Motor neuron (in vitro differentiated cells): Measurements from ENCODE around the gene INPP5F. TPM values are rescaled to one million over a fixed set of nuclear protein-coding genes. Genes with fewer than 3 reads are reported as not detected.
"Not testable (repeated sequence)": the region's sequence is repeated elsewhere in the genome, so short reads cannot be mapped to it uniquely, and the experiment has no call there.

Source experiments
- ATAC-seq, 8 experiments: fragments of 200-7000 bp; cut with Tn5 transposase; replicated peaks in 6 of 8; 2 replicates each; pipeline ENCODE4 v1.8.0; 2021; ENCODE audit warnings: mild to moderate bottlenecking in 8 of 8, moderate library complexity in 8 of 8
- H3K27ac ChIP-seq, 2 donors: fragments of 250-450 bp; sonication (Bioruptor Pico); 2 replicates each; pipeline ENCODE4 v1.9.0; 2021; ENCODE audit warnings: antibody characterized with exemption in 2 of 2, mild to moderate bottlenecking in 2 of 2, moderate library complexity in 1 of 2
- H3K4me1 ChIP-seq, 2 donors: fragments of 250-450 bp; sonication (Bioruptor Pico); replicated peaks in 1 of 2; 2 replicates each; pipeline ENCODE4 v1.6.1; 2021; ENCODE audit warnings: antibody characterized with exemption in 2 of 2, mild to moderate bottlenecking in 2 of 2, moderate library complexity in 1 of 2
- H3K4me3 ChIP-seq, 5 donors: fragments of 250-450 bp; sonication (Bioruptor Pico); 2 replicates each; pipeline ENCODE4 v1.9.0; 2021; ENCODE audit warnings: antibody characterized with exemption in 5 of 5, mild to moderate bottlenecking in 5 of 5, moderate library complexity in 4 of 5
- WGBS, 10 experiments: fragments of 450-650 bp; shearing (Covaris generic); methylation state at CpG; one replicate each; pipeline ENCODE4 v1.0.0; 2022; 5-methylcytosine and 5-hydroxymethylcytosine counted together
- in situ Hi-C, 9 experiments: fragments of 400-800 bp; cut with MboI; loops; one replicate each; pipeline ENCODE4 v1.15.0; 2021; ENCODE audit warnings: low sequenced_read_pairs in 9 of 9, low pct_unique_long_range_greater_than_20kb in 2 of 9; ENCODE audit not compliant: unreplicated experiment in 9 of 9
- total RNA-seq, 8 experiments: library from RNA; unstranded; fragments of 300-600 nt; gene quantifications; 2 replicates each; pipeline versions ENCODE4 v1.2.3 to v1.2.4, GENCODE V29; 2022

The INPP5F gene
- total RNA-seq, 8 experiments from 2014 or later, result 5.1 to 119 (median 59.5) TPM

DNA sequence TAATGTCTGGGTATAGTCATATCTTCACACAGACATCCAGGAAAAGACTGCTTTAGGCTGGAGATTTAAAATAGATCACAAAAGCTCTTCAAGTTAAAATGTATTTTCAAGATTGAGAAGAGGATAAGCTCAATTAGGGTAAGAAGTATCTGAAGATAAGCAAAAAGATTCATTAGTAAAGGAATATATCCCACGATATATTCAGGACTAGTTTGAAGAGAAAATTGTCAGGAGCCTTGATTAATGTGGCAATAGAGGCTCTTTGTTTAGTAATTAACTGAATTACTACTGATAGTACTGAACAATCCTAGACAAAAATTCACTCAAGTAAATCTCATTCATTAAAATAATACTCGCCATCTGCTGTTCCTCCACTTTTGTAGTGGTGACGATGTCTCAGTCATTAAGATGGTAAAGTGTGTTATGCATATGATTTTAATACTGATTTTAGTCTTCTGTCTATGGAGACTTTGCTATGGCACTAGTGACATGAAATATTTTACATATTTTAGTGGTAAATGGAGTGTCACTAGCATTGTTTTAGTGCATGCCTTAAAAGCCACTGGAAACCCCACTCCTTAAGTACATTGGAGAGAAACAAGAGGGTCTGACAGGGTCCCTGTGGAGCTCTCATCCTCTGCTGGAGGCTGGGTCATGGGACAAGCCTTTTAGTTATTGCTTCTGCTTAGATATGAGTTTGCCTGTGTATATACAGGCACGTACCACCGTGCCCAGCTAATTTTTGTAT, 32.8 kb downstream of the INPP5F start:
- Histone ChIP-seq H3K4me1 (peaks cover 0 to 11% of the 10 kb centered on the region in 2 donors), H3K4me3 (no peak overlapping the region), H3K27ac (no peak overlapping the region)
- WGBS, 10 experiments, result 75 to 100% (median 91%) methylated on average over 1 to 5 of the region's 5 CpGs; no CpG with 5 or more reads in 1 of the 10 experiments
- no peak for ATAC-seq
- in situ Hi-C loops, result loop anchor here in 1 of 9 experiments (25.0 kb wide), 1 partner anchor 104 kb away; the partner anchor contains the start of gene MCMBP

DNA sequence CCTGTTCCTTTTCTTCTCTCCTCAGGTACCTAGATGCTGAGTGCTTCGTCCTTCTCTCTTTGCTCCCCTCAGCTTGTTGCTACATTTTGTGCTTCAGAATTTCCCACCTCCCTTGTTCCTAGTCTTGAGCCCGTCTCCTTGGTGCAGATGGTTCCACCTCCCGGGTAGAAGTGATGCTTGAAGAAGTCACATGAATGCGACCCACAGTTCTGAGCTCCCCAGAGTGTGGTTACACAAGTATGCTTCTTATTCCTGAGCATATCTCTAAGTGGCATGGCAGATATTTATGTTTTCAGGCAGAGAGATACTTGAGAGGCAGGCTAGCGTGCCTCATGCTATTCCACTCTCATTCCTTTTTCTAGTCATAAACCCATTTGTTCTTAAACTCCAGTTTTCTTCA, 34.0 kb downstream of the INPP5F start:
- in situ Hi-C loops, result loop anchor here in 1 of 9 experiments (25.0 kb wide), 1 partner anchor 102 kb away; the partner anchor contains the start of gene MCMBP
- H3K4me1 ChIP-seq, result peaks cover 0 to 2% of the 10 kb centered on the region in 2 donors
- 75 to 100% (median 98%) methylated on average over 1 to 4 of the region's 5 CpGs; no CpG with 5 or more reads in 2 of the 10 experiments for WGBS, 10 experiments
- no peak overlapping the region for H3K4me3 ChIP-seq
- H3K27ac ChIP-seq, result no peak overlapping the region
- no peak for ATAC-seq

DNA sequence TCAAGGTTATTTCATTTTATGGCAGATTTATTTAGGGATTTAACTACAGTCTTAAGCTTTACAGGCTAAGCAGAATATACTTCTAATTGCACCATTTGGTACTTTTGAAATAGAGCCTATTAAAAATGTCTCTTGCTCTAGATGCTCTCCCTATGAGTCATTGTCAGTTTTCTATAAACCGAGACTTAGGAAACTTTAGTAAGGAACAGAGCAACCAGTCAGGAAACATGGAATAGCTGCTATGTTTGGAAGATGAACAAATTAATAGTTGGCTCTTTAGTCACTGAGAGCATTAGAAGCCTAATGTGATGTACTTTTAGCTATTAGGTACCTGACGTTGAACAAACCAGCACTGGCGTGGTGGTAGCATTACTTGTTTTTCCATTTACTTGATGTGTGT, 35.3 kb downstream of the INPP5F start:
- in situ Hi-C loops, result loop anchor here in 1 of 9 experiments (25.0 kb wide), 1 partner anchor 101 kb away; the partner anchor contains the start of gene MCMBP
- WGBS, 10 experiments, result 29 to 100% (median 82%) methylated on average over 1 to 3 of the region's 3 CpGs; no CpG with 5 or more reads in 2 of the 10 experiments
- peak in 2 of 8 experiments; percentile 31 to 57 for ATAC-seq
- Histone ChIP-seq H3K4me3 (no peak overlapping the region), H3K27ac (no peak overlapping the region), H3K4me1 (no peaks in the 10 kb centered on the region)

DNA sequence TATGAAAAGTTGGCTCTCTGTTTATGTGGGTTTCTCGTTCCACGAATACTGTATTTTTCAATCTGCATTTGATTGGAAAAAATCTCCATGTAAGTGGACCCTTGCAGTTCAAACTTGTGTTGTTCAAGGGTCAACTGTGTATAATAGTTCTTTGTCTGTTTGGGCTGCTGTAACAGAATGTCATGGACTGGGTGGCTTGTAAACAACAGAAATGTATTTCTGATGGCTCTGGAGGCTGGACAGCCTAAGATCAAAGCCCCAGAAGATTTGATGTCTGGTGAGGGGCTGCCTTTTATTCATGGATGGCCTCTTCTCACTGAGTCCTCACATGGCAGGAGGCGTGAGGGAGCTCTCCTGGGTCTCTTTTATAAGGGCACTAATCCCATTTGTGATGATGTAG, 36.2 kb downstream of the INPP5F start:
- in situ Hi-C loops, result loop anchor here in 1 of 9 experiments (25.0 kb wide), 1 partner anchor 100 kb away; the partner anchor contains the start of gene MCMBP
- Histone ChIP-seq H3K27ac (no peak overlapping the region), H3K4me3 (no peak overlapping the region), H3K4me1 (no peaks in the 10 kb centered on the region)
- WGBS, 10 experiments, result 18 to 100% (median 84%) methylated on average over 1 to 3 of the region's 3 CpGs; no CpG with 5 or more reads in 2 of the 10 experiments
- no peak for ATAC-seq

DNA sequence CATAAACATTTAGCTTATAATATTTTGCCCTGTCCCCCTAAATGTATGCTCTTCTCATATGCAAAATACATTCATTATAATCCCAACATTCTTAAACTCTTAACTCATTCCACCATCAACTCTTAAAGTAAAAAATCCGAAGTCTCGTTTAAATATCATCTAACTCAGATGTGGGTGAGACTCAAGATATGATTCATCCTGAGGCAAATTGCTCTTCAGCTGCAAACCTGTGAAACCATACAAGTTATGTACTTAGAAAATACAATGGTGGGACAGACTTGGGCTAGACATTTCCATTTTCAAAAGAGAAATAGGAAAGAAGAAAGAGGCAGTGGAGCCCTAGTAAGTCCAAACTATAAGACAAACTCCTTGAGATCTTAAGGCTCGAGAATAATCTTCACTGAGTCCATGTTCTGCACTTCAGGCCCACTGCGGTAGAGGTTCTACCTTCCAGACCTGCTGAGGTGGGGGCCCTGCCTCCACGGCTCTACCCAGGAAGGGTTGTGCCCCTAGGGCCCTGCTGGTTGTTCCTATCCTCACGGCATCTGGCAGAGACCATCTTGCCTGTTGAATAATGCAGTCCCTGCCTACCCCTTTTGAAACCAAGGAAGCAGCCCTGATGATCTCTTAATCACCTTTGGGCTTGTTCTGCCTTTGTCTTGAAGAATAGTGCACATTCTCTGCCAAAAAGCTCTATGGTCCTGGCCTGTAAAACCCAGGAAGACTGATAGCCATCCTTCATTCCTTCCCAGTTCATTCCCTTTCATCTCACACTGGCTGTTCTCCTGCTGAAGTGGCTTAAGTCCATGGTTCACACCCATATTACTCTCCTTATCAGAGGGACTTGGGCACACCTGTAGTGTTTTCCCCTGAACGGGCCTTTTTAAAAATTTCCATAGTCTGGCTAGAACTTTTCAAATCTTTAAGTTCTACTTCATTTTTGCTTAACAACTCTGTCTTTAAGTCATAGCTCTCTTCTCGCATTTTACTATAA, 37.3 kb downstream of the INPP5F start:
- WGBS, 10 experiments, result 58 to 100% (median 93%) methylated on average over 1 to 8 of the region's 8 CpGs
- in situ Hi-C loops, result loop anchor here in 1 of 9 experiments (25.0 kb wide), 1 partner anchor 99 kb away; the partner anchor contains the start of gene MCMBP
- H3K4me1 ChIP-seq, result no peaks in the 10 kb centered on the region
- no peak for ATAC-seq
- H3K4me3 ChIP-seq, result no peak overlapping the region
- no peak overlapping the region for H3K27ac ChIP-seq

DNA sequence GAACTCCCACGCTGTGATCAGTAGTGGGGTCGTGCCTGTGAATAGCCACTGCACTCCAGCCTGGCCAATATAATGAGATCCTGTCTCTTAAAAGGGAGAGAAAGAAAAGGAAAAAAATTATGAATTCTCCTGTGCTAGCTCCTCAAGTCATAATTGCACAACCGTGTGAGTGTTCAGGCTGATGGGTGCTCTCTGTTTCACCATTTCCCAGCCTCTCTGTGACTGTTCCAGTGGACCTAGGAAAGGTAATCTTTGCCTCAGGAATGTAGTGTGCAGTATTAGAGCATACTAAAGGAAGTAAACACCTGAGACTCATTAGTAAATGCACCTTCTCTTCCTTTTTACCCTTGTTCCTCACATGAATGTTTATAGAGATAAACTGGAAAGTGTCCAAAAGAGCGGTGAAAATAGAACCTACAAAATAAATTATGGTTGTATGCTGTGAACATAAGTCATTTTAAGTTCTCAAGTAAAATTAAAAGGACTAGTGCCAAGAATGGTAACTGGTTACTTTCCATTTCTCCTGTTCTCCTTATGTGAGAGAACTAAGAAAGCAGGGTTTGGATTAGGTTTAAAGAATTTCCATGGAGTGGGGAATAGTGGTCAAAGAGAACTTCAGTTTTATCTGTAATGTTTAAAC, 42.7 kb downstream of the INPP5F start:
- no peak for ATAC-seq
- Histone ChIP-seq H3K4me3 (no peak overlapping the region), H3K4me1 (no peaks in the 10 kb centered on the region), H3K27ac (no peak overlapping the region)
- in situ Hi-C loops, result loop anchor here in 1 of 9 experiments (25.0 kb wide), 1 partner anchor 94 kb away; the partner anchor contains the start of gene MCMBP
- 60 to 100% (median 83%) methylated on average over 1 to 4 of the region's 4 CpGs; no CpG with 5 or more reads in 1 of the 10 experiments for WGBS, 10 experiments

DNA sequence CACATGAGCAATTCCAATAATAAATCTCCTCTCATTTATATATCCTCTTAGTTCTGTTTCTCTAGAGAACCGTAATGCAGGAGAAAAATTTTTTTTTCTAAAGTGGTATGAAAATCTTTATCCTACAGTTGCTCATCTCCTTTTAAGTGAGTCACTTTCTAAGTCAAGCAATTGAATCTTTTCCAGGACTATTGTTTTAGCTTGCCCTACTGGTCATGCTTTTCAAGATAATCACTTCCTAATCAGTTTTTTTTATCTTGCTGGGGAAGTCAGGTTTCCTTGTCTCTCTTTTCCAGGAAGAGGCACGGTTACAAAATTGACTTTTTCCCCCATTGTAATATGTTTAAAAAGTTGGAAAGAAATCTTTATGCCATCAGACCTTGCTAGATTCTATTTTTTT, 44.0 kb downstream of the INPP5F start:
- Histone ChIP-seq H3K4me3 (no peak overlapping the region), H3K27ac (no peak overlapping the region), H3K4me1 (no peaks in the 10 kb centered on the region)
- 20 to 100% (median 90%) methylated on average over 1 to 2 of the region's 2 CpGs; no CpG with 5 or more reads in 1 of the 10 experiments for WGBS, 10 experiments
- in situ Hi-C loops, result loop anchor here in 1 of 9 experiments (25.0 kb wide), 1 partner anchor 92 kb away; the partner anchor contains the start of gene MCMBP
- no peak for ATAC-seq

DNA sequence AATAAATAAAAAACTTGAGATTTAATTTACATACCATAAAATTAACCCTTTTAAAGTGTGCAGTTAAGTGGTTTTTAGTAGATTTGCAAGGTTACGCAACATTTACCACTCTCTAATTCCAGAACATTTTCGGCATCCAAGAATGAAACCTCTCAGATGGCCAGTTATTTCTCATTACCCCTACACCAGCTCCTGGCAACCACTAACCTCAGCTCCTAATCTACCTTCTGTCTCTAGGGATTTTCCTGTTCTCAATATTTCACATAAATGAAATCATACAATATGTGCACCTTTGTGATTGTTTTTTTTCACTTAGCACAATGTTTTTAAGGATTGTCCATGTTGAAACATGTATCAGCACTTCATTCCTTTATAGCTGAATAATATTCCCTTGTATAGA, 45.1 kb downstream of the INPP5F start:
- H3K4me3 ChIP-seq, result no peak overlapping the region
- WGBS, 10 experiments, result 67 to 100% (median 95%) methylated on average over 1 to 2 of the region's 2 CpGs; no CpG with 5 or more reads in 1 of the 10 experiments
- no peak overlapping the region for H3K27ac ChIP-seq
- no peaks in the 10 kb centered on the region for H3K4me1 ChIP-seq
- no peak for ATAC-seq
- in situ Hi-C loops, result loop anchor here in 1 of 9 experiments (25.0 kb wide), 1 partner anchor 91 kb away; the partner anchor contains the start of gene MCMBP

DNA sequence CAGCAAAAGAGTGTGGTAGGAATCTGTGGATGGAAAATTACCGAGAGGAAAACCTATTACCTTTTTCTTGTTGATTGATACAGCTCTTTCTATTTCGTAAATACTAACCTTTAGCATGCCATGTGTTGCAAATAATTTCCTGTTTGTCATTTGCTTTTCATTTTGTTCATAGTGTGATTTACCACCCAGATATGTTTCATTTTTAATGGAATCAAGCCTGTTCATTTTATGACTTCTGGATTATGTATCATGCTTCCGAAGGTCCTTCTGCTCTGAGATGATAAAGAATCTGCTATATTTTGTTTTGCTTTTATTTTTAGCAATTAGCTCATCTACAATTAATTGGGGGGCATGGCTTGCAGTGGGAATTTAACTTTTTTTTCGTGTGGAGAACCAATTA, 46.5 kb downstream of the INPP5F start:
- H3K27ac ChIP-seq, result no peak overlapping the region
- H3K4me3 ChIP-seq, result no peak overlapping the region
- in situ Hi-C loops, result loop anchor here in 1 of 9 experiments (25.0 kb wide), 1 partner anchor 90 kb away; the partner anchor contains the start of gene MCMBP
- WGBS, 10 experiments, result 38 to 100% (median 90%) methylated on average over 1 to 4 of the region's 4 CpGs
- H3K4me1 ChIP-seq, result no peaks in the 10 kb centered on the region
- ATAC-seq, result no peak

DNA sequence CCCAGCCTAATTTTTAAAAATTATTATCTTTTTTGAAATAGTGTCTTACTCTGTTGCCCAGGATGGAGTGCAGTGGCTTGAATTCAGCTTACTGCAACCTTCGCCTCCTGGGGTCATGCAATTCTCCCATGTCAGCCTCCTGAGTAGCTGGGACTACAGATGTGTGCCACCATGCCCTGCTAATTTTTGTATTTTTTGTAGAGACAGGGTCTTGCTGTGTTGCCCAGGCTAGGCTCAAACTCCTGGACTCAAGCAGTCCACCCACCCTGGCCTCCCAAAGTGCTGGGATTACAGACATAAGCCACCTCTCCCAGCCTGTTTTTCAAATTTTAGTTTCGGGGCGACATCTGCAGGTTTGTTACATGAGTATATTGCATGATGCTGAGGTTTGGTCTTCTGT, 47.2 kb downstream of the INPP5F start:
- H3K4me3 ChIP-seq, H3K27ac ChIP-seq, H3K4me1 ChIP-seq, ATAC-seq: not testable (repeated sequence)
- in situ Hi-C loops, result loop anchor here in 1 of 9 experiments (25.0 kb wide), 1 partner anchor 89 kb away; the partner anchor contains the start of gene MCMBP
- 90 to 100% (median 97%) methylated on average over 1 to 3 of the region's 3 CpGs; no CpG with 5 or more reads in 2 of the 10 experiments for WGBS, 10 experiments

DNA sequence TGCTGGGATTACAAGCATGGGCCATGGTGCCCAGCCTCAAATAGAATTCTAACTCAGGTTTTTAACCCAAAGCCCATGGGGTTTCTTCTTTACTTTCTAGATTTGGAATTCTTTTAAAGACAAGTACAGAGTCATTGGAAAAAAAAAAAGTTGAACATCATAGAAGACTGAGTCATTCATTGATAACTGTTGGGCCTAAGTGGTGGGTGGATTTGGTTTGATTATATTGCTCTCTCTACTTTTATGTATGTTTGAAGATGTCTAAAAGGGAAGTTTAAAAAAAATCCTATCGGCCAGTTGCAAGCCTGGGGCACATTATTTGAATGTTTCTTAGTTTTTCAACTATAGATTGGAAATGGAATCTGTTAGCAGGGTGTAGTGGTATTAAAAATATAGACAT, 49.7 kb downstream of the INPP5F start:
- no peak overlapping the region for H3K4me3 ChIP-seq
- in situ Hi-C loops, result no loop called here
- WGBS, 10 experiments, result 80 to 100% (median 100%) methylated on average over 1 of the region's 1 CpG; no CpG with 5 or more reads in 3 of the 10 experiments
- ATAC-seq, result no peak
- no peak overlapping the region for H3K27ac ChIP-seq
- no peaks in the 10 kb centered on the region for H3K4me1 ChIP-seq

DNA sequence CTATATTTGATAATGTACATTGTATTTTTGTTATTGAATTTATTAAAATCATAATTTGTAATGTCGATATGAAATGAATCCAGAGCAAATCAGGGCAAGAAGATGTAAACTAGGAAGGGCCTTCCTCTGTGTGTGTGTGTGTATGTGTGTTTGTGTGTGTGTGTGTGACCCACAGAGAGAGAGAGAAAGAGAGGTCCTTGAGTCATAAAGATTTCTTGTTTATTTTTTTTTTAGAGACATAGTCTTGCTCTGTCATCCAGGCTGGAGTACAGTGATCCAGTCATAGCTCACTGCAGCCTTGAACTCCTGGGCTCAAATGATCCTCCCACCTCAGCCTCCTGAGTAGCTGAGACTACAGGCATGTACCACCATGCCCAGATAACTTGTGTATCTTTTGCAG, 50.7 kb downstream of the INPP5F start:
- H3K4me1 ChIP-seq, result no peaks in the 10 kb centered on the region
- in situ Hi-C loops, result no loop called here
- WGBS, 10 experiments, result 75 to 100% (median 89%) methylated on average over 1 of the region's 1 CpG; no CpG with 5 or more reads in 3 of the 10 experiments
- H3K27ac ChIP-seq, result no peak overlapping the region
- ATAC-seq, result no peak
- no peak overlapping the region for H3K4me3 ChIP-seq
